NCI-H510A treated with DMSO at 0.1 percent for 48 hours (cell line): ENCODE results near the gene ZDHHC7.
A peak's percentile ranks its signal among the peaks of the same experiment; 100 is the strongest.

ENCODE experiments used
- DNase-seq: peaks from one replicate; lab custom pipeline; 2025; lab: John Stamatoyannopoulos, UW

Gene ZDHHC7

DNA sequence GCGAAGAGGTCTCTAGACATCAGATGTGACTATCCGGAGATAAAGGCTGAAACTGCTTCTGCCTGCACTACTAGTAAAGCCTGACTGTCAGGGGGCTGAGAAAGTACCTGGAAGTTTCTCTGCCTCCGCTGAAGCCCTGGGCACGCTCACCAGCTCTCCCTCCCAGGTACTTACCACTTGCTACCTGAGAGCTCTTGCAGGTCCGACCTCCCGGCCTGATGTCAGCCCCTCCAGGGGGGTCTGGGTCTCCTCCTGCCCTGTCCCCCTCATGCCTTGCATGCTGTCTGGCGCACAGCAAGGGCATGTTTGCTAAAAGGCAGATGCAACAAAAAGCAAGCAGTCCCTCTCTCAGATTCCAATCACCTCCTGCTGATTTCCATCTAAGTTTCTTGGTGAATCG lies 17.4 kb downstream of the ZDHHC7 start:
- no peak for DNase-seq

DNA sequence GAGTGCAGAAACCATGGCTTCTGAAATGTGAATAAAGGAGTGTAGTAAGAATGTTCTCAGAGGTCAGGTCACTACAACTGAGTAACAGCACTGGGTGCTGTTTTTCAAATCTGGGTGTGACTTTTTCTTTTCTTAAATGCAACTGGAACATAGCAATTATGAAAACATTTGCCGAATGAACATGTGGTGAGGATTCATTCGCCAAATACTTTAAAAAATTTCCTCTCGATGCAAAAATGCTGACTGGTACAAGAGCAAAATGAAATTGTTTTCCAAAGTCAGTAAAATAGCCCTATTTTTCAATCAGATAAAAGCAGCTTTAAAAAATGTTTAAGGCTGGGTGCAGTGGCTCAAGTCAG lies 18.6 kb downstream of the ZDHHC7 start:
- no peak for DNase-seq

DNA sequence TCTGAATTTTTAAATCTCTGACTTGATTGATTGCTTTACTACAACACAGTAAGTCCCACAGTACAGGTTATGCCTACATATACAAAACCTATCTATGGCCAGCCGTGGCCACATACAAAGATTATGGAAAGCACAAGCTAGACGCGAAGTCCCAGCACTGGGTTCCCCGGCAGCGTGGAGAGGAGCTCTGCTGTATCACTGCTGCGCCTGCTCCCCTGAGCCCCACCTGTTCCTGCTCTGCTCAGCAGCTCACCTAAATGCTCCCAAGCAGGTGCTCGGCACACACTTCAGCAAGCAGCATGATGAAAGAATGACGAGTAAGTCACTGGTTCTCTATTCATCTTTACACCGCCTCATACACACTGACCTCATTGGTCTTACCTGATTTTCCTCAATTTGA lies 20.6 kb downstream of the ZDHHC7 start:
- DNase-seq = no peak

DNA sequence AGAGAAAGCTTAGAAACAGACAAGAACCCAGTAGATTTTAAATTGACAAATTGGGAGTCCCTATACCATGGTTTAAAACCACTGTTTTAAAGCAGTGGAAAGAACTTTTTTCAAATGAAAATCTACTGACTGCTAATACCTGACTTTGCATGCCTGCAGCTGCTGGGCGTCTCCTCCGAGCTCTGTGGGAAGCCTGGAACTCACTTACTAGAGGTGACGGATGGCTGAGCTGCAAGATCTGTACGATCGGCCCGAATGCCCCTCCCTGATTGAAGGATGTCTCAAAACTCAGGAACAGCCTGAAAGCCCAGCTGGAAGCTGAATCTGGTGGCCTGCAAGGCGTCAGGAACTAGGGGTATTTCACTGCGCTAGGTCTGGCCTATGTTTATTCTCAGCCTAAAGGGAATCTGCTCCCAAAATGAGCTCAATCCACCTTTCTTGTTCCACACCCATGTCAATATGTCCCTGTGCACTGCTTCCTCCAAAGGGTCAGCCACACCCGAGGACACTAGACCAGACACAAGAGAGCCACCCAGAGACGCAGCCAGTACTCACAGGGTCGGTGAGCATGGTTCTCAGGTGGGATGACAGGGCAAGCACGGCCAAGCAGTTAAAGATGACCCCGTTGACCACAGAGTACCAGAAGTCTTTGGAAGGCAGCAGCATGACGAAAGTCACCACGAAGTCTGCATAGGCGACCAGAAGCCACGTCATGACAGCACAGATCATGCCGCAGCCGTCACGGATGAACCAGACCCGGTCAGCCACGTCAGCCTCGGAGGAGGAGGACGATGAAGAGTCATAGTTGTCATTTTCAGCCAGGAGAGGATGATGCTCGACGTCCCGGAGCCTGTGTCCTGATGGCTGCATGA lies 21.4 kb downstream of the ZDHHC7 start:
- DNase-seq = no peak

DNA sequence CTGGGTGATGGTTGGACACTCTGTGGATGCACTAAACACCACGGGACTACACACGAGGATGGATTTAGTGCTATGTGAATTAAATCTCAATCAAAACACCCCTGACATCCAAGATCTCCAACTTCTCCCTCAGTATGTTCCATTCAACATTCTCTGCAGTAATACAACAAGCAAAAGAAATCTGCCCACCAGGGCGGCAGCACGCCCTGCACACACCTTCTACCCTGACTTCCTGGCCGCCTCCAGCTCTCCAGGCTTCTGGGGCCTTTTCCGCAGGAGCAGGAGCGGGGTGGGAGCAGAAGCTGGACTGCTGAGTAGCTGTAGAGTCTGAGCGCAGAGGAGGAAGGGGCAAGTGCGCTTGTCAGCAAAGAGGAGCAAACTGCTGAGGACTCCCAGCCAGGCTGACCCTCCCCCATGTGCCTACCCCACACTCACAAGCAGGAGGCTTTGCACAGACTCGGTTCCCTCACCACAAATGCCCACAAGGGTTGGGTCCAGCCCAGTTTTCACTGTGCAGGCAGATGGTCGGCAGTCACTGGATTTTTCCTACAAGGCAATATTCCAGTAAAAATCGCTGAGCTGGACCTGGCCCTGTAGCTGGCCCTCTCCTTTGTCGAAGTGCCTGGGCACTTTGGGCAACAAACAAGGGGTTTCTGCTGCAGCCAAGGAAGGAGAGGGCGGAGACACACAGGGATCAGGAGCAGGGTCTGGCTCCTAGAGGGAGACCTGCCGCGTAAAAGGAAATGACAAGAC lies 22.8 kb downstream of the ZDHHC7 start:
- DNase-seq = no peak

DNA sequence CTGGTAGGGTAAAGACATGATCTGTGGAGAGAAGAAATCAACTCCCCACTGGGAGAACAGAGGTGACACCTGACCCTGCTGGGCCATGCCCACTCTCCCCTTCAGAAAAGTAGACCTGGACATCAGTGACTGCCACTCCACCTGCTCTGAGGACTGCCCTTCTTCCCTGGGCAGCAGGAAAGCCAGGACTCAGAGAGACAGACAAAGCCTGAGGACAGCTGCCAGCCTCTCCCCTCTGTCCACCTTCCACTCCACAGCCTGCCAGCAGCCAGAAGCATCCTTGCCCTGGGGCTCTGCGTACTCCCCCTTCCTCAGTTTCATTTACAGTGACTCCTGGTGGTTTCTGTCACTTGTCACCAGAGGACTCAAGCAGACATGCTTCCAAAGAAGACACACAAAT lies 24.5 kb downstream of the ZDHHC7 start:
- no peak for DNase-seq

DNA sequence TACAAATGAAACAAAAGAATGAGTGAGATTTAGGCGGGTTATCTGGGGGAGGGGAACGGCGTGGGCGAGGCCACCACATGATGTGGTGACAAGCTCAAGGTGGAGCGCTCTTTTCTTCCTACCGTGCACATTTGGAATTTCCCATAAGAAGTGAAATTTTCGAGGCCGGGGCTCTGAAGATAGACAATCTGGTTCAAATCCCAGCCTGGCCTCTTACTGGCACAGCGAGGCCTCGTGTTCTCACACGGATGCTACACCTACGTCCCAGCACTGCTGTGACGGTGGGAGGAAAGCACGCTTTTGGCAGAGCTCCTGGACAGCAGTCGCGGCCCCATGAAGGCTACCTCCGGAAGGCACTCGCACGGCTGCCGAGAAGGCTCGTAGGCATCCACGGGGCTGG lies 25.2 kb downstream of the ZDHHC7 start:
- DNase-seq = no peak

DNA sequence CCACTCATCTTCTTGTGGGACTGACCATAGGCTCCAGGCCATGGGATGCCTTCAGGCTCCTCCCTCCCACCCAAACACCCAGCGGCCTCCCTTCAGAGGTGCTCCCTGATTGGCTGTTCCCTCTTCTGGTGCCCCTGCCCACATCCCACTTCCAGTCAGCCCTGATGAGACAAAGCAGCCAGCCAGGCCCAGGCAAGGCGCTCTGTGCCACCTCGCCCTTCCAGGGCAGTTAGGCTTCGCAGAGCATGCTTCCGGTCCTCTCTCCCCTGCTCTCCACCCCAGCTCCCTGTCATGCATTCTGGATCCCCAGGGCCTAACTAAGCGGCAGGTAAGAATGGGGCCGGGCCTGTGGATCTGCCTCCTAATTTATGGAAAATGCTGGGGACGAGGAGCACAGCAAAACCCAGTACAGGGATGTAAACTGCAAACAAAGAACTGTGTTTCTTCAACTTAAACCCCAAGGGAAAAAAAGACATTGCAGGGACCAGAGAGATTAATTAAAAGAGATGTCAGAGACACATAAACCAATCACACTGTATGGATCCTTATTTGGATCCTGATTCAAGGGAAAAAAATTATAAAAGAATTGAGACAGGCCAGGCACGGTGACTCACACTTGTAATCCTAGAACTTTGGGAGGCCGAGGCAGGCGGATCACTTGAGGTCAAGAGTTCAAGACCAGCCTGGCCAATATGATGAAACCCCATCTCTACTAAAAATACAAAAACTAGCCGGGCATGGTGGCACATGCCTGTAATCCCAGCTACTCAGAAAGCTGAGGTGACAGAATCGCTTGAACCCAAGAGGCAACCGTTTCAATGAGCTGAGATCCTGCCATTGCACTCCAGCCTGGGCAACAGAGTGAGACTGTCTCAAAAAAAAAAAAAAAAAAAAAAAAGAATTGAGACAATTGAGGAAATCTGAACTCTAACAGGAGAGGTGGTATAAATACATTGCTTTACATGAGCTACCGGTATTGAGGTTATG lies 26.0 kb downstream of the ZDHHC7 start:
- DNase-seq = no peak

DNA sequence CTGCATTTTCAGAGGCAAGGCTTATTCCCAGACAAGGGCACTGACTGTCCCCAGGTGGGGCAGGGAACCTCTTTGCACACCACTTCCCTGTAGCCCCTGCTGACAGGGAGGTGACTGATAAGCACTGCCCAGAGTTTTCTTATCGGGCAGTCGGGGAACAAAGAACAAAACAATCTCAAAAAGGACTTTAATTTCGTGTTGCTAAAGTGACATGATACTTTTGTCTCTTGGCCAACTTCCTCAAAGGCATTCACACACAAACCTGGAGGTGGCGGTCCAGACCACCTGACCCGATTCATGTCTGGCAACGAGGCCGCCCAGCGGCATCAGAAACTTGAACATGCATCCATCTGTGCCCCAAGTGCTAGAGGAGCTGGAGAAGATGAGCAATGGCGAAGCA lies 28.9 kb downstream of the ZDHHC7 start:
- no peak for DNase-seq

DNA sequence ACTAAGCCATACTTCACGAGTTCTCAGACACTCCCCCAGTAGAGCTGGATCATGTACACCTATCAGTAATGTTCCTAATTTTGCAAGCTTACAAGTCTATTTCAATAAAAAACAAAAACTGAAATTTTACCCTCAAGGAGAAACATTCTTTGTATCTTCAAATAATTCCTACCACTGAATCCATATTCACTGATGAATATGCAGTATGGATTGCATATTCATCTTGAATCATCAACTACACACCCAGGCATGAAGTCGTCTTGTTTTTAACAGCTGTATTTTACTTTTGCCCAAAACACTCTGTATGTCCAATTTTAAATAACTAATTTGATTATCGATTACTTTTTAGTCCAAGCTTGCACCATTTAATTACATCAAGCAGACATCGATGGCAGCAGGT lies 31.8 kb downstream of the ZDHHC7 start:
- no peak for DNase-seq

DNA sequence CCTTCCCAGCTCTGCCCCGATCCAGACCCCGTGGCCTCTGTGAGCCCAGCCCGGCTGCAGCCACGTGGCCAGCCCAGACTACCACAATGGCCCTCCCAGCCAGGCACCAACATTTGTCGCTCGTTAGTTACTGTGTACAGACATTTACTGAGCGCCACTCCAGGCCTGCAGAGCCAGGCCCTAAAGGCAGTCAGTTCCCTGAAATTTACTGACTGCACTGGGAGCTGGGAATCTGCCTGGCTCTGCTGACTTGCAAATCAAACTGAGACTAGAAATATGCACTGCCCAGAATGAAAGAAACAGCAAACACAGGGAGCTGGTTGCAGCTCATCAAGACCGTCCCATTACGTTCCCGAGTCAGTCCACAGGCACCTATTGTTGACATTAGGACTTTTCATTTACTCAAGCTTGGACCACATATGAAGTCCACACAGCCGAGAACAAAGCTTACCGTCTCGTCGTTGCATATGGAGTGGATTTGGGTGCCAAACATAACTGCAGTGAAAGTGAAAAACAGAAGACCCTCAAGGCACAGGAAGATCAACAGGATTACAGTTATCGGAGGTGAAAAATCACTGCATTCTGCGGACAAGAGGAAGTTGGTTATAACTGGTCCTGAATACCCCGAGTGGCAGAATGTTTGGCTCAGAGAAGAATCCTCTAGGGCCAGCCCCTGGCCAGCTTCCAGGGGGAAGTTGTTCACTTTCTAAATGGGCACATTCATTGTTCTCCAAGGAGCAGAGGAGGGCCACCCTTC lies 34.5 kb downstream of the ZDHHC7 start:
- DNase-seq = no peak

DNA sequence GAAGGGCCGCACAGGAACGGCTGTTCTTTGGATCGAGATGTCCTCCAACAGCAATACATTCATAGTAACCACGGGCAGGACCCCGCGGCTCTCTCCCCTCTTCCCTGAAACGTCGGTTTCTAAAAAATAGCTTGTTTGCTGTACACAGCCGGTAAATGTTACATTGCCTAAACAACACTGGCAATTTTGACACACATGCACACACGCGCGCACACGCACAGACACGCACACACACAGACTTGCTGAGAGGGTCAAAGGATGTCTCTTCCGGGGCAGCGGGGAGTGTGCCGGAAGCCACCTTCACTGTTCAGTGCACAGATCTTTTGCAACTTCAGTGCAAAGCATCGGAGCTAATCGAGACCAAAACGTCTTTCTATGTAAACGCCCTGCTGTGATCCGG lies 35.8 kb downstream of the ZDHHC7 start:
- no peak for DNase-seq

DNA sequence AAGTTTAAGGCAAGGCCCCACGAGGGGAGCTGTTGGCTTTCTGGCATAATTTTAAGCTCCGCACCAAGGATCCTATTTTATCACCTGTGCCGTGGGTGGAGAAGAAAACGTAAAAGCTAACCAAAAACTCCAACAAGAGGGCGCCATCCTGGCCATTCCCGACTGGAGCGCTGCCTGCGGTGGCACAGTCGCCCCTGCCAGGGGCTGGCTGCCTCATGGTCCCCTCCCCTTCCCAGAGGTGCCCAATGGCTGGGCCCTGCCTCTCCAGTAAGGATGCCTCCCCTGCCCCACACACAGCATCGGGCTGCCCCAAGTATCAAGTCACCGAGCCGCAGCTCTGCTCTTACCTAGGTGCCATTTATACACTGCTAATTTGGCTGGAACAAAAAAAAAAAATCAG lies 36.3 kb downstream of the ZDHHC7 start:
- no peak for DNase-seq

DNA sequence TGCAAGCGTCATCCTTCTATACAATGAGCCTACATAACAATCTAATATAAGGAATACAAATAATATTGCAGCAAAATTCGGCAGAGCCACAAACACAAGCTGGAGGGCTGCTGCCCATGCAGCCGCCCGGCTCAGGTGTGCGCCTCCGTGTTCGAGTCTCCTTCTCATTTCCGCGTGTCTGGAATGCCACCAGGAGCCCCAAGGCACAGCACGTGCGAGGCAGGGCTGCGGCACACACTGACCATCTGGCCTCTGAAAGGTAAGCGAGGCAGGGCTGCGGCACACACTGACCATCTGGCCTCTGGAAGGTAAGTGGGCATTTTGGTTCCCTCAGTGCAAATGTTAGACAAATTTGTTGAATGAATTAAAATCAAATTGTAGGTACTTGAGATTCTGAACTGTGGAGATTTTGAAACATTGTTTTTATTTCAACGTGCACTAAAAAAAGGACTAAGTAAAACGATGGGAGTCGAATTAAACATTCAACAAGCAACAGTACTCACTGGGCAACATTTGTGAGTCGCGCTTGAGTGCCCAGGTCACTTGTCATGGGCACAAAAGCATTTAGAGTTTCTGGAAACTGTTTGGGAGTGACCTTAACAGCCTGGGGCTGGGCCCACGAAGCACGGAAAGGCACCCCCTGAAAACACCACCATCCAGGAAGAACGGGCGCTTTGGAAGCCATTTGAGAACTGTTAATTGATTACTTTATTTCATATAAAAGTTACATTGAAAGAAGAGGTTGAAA lies 37.4 kb downstream of the ZDHHC7 start:
- no peak for DNase-seq

DNA sequence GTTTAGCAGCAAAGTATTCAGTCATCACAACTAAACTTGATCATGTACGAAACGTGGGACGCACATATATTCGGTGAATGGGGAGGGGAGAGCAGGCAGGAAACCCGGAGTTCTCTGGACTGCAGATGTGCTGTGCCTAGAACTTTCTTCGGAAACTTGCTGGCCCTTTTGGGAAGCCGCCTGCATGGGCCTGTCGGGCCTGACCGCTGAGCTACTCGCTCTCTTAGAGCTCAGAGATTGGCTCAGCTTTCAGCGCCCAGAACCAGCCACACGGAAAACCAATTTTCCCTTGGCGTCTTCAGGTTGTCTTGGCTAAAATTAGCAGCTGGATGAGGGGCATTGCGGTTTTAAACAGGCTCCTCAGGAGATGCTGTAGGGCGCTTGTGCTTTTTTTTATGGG lies 38.1 kb downstream of the ZDHHC7 start:
- no peak for DNase-seq

DNA sequence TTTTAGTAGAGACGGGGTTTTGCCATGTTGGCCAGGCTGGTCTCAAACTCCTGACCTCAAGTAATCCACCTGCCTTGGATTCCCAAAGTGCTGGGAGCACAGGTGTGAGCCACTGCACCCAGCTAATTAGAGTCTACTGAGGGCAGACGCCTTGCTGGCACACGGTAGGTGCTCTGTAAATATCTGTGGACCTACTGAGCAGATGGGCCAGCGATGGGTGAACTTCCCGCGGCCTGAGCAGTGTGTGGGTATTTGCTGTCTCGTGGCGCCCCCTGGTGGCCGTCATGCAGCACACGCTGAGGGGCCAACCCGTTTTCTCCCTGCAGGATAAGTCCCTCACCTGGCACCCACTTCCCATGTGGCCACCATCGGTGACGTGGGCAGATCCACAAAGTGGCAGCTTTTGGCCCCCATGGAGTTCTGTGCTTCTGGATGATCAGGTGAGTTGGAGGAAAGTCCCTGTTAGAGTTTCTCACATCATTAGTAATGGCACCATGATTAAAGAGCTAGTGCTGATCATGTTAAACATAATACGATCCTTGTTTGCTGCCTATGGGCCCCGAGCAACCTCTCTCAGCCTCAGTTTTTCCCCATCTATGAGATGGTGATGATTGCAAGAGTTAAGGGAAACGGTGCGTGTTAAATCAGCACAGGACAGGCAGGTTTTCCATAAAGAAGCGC lies 40.7 kb downstream of the ZDHHC7 start:
- DNase-seq = peak; percentile 12

DNA sequence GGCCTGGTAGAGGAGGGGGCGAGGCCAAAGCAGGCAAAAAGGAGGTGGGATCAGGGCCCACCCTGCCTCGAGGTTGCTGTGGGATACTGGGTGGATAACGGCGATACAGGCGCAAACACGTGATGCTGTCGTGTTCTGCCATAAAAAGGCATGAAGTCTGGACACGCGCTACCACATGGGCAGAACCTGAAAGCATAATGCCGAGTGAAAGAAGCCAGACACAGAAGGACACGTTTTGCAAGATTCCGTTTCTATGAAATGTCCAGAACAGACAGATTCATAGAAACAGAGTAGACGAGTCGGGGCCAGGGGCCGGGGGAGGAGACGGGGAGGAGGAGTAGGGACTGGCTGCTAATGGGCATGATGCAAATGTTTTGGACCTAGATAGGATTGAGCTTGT lies 43.5 kb downstream of the ZDHHC7 start:
- no peak for DNase-seq

DNA sequence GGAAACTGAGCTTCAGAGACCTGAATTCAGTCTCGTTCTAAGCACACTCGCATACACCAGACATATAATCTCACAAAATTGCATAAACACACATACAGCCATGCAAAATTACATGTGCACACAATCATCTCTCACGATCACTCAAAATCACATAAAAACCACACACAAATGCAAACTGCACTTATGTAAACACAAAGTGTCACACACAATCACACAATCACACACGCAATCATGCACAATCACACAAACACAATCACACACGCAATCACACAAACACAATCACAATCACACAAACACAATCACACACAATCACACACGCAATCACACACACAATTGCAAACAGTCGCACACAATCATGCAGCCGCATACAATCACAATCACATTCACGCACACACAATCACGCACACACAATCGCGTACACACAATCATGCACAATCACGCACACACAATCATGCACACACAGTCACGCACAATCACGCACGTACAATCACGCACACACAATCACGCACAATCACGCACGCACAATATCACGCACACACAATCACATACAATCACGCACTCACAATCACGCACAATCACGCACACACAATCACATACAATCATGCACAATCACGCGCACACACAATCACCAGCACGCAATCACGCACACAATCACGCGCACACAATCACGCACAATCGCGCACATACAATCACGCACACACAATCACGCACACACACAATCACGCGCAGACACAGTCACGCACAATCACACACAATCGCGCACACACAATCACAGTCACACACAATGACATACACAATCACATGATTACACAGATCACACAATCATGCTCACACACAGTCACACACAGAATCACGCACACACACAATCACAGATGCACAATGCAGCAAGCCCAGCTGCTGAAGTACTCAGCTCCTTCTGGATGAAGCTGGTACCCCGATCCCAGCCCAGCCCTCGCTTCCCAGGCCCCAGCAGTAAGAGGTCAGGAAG lies 45.6 kb downstream of the ZDHHC7 start:
- no peak for DNase-seq
